Ectodermal cell (in vitro differentiated cells): ENCODE results near the gene FLVCR2. TPM values are rescaled to one million over a fixed set of nuclear protein-coding genes. Genes with fewer than 3 reads are reported as not detected.

Source experiments
- H3K27ac ChIP-seq: 2 replicates; pipeline ENCODE4 v1.7.0; 2013; ENCODE audit warnings: mild to moderate bottlenecking, low read depth, low read length; ENCODE audit not compliant: insufficient read depth, poor library complexity, severe bottlenecking
- H3K27me3 ChIP-seq: 2 replicates; pipeline ENCODE4 v1.7.0; 2013; ENCODE audit warnings: mild to moderate bottlenecking, low read length; ENCODE audit not compliant: insufficient read depth, control insufficient read depth, poor library complexity, severe bottlenecking
- H3K36me3 ChIP-seq: one replicate; pipeline ENCODE4 v1.7.0; 2013; ENCODE audit warnings: low read length; ENCODE audit not compliant: control insufficient read depth, insufficient read depth
- H3K4me1 ChIP-seq: one replicate; pipeline ENCODE4 v1.7.0; 2013; ENCODE audit warnings: low read length; ENCODE audit not compliant: control insufficient read depth, insufficient read depth
- H3K4me3 ChIP-seq: 2 replicates; pipeline ENCODE4 v1.7.0; 2013; ENCODE audit warnings: low read depth, low read length, control low read depth; ENCODE audit not compliant: insufficient read depth
- H3K9me3 ChIP-seq: 2 replicates; pipeline ENCODE4 v1.7.0; 2013; ENCODE audit warnings: mild to moderate bottlenecking, low read length, moderate library complexity; ENCODE audit not compliant: control insufficient read depth
- WGBS, 2 experiments: methylation state at CpG; one replicate each; pipeline ENCODE4 v1.1.7; 2013; ENCODE audit warnings: missing lambda C conversion rate in 2 of 2; 5-methylcytosine and 5-hydroxymethylcytosine counted together
- polyA plus RNA-seq, 4 experiments: library from polyadenylated mRNA; stranded (reverse); fragments of 50-300 nt; gene quantifications; one replicate each; pipeline ENCODE4 v1.2.3, GENCODE V29; 2013

Gene FLVCR2, protein sequence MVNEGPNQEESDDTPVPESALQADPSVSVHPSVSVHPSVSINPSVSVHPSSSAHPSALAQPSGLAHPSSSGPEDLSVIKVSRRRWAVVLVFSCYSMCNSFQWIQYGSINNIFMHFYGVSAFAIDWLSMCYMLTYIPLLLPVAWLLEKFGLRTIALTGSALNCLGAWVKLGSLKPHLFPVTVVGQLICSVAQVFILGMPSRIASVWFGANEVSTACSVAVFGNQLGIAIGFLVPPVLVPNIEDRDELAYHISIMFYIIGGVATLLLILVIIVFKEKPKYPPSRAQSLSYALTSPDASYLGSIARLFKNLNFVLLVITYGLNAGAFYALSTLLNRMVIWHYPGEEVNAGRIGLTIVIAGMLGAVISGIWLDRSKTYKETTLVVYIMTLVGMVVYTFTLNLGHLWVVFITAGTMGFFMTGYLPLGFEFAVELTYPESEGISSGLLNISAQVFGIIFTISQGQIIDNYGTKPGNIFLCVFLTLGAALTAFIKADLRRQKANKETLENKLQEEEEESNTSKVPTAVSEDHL
- polyA plus RNA-seq (2013, experiment 1 of 4), result 11.4 TPM
- 14.6 TPM for polyA plus RNA-seq (2013, experiment 2 of 4)
- 12.1 TPM for polyA plus RNA-seq (2013, experiment 3 of 4)
- 10.9 TPM for polyA plus RNA-seq (2013, experiment 4 of 4)

DNA sequence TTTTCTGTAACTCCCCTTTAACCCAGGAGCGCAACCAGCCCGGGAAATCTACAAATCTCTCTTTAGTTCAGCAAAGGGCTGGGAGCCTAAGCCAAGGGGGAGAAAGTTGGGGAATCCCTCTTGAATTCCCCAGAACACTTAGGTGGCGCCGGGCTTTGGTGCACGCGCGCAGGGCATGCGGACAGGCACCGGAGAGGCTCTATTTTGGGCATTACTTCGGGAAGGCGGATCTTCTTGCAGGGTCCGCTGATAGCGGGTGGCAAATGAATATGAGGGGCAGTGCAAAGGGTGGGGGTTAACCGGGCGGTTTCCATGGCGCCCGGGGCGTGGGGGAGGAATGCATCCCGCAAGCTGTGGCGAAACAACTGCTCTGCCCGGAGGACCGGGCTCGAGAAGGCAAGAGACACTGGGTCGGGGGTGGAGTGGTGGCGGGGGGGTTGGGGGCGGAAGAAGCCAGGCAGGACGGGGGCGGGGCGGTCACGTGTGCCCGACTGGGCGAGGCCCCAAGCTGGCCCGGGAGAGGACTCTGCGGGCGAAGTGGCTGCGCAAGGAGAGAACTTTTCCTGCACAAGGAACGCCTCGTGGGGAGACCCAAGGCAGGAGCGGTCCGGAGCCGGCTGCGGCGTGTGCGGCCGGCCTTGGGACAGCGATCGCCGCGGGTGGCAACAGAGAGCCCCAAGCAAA, at the start of gene FLVCR2:
FLVCR2 (plus strand) TSS at position 519 of the 684 bp plus-strand sequence. CDS start 353 bp downstream, outside the sequence.
- peaks cover 12% of the 10 kb centered on the region for H3K4me1 ChIP-seq
- peak within 1 kb of the TSS; percentile 55 for H3K4me3 ChIP-seq
- peak within 1 kb of the TSS; percentile 94 for H3K27ac ChIP-seq
- 1% methylated on average over 49 of the region's 49 CpGs for WGBS, 2 experiments
- no peaks in the 10 kb centered on the region for H3K27me3 ChIP-seq
- H3K36me3 ChIP-seq, result no peaks in the 10 kb centered on the region
- H3K9me3 ChIP-seq, result no peaks in the 10 kb centered on the region

DNA sequence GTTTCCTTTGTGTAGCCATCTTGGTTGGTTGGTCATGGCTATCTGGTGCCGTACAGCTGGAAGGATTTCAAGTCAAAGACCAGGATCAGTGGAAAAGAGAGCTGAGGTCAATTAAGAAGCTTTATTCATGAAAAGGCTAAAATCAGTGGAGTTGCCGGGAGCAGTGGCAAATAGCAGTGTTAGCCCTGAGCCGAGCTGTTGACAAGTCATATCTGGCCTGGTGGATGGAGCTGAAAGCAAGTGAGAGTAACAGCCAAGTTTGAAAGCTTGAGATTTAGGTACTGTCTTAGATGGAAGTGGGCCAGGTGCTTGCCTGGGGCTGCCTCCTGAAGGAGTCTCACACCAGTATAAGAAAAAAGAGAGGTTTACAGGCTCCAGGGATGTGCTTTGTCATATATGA, 47.2 kb upstream of the FLVCR2 start:
- 94 to 96% methylated on average over 3 of the region's 3 CpGs for WGBS, 2 experiments
- Histone ChIP-seq H3K4me3 (no peak overlapping the region), H3K27ac (no peak overlapping the region), H3K4me1 (no peaks in the 10 kb centered on the region), H3K36me3 (no peaks in the 10 kb centered on the region), H3K9me3 (no peaks in the 10 kb centered on the region), H3K27me3 (no peaks in the 10 kb centered on the region)

DNA sequence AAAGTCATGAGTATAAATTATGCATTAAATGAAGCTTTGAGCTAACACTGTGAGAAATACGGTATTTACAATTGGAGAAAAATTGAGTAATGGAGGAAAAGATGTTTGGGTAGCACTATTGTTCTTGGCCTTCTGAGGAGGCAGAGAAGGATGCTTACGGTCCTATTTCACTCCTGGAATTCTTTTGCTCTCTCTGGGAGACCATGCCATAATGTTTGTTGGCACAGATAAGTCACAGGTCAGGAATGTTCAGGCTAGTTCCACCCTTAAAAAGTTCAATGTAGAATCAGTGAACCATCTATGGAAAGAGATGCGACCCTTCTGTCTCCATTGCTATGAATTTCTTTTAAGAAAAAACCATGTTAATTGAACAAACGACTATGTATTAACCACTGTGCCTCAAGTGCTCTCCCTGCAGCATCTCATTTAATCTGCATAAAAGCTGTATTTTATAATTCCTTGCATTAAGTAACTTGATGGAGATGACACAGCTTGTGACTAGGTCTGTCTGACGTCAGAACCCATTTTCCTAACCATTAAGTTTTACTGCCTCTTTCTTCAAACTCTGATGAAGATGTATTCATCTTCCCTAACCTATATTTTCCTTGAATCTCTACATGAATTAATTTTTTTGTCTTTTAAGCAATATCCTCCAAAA, 46.6 kb upstream of the FLVCR2 start:
- no peaks in the 10 kb centered on the region for H3K4me1 ChIP-seq
- no peaks in the 10 kb centered on the region for H3K9me3 ChIP-seq
- no peak overlapping the region for H3K4me3 ChIP-seq
- H3K27me3 ChIP-seq, result no peaks in the 10 kb centered on the region
- WGBS, 2 experiments, result 91 to 93% methylated on average over 5 of the region's 5 CpGs
- no peaks in the 10 kb centered on the region for H3K36me3 ChIP-seq
- H3K27ac ChIP-seq, result no peak overlapping the region

DNA sequence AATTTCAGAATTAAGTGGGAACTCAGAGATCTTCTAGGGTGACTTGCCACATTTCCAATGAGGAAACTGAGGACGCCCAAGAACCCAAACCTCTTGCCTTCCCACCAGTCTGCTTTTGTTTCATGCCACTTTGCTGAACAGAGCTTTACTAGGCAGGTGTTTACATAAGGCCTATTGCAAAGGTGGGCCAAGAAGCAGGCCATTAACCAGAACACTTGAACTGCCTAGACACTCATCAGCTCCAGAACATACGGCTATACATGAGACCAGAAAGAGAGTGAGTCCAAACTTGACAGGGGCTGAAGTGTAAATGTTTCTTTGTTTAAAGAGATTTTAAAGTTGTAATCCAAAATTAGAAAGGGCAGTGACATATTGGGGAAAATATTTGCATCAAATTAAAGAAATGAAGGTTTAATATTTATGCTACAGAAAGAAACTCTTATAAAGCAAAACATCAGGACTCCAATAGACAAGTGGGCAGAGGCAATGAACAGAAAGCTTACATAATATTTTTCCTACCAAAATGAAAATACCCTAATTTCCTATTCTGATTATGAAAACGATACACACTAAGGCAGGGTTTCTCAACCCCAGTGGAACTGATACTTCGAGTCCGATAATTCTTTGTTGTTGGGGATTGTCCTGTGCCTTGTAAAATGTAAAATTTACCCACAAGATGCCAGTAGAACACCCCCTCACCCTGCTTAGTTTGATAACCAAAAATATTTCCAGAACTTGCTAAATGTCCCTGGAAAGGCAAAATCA, 44.4 kb upstream of the FLVCR2 start:
- Histone ChIP-seq H3K4me3 (no peak overlapping the region), H3K27me3 (no peaks in the 10 kb centered on the region), H3K9me3 (no peaks in the 10 kb centered on the region), H3K4me1 (no peaks in the 10 kb centered on the region), H3K27ac (no peak overlapping the region), H3K36me3 (no peaks in the 10 kb centered on the region)
- WGBS, 2 experiments, result 91 to 97% methylated on average over 5 of the region's 5 CpGs

DNA sequence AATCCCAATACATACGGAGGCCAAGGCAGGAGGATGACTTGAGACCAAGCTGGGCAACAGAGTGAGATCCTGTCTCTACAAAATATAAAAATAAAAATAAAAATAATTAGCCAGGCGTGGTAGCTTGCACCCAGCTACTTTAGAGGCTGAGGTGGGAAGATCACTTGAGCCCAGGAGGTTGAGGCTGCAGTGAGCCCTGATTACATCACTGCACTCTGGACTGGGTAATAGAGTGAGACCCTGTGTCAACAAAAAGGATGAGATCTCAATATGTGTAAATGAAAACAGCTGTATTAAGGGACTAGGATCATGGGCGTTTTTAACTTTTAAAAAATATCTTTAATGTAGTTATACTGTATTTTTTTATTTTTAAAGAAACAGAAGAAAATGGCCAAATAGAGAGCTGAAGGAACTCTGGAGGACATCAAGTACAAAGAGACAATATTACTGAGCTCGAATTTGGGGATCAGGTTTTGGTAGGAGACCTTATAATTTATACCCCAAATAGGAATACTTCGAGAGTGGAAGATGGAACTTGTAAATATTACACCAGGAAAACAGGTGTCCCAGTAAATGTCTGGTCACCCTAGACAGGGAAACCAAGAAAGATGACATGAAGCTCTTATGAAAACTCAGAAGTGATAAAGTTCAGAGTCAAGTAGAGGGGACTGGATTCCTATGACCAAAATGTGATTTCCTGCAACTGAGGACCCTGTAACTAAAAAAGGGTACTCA, 43.1 kb upstream of the FLVCR2 start:
- no peak overlapping the region for H3K4me3 ChIP-seq
- H3K27me3 ChIP-seq, result no peaks in the 10 kb centered on the region
- no peaks in the 10 kb centered on the region for H3K36me3 ChIP-seq
- WGBS, 2 experiments, result 94 to 95% methylated on average over 4 of the region's 5 CpGs
- no peaks in the 10 kb centered on the region for H3K4me1 ChIP-seq
- H3K27ac ChIP-seq, result no peak overlapping the region
- H3K9me3 ChIP-seq, result no peaks in the 10 kb centered on the region

DNA sequence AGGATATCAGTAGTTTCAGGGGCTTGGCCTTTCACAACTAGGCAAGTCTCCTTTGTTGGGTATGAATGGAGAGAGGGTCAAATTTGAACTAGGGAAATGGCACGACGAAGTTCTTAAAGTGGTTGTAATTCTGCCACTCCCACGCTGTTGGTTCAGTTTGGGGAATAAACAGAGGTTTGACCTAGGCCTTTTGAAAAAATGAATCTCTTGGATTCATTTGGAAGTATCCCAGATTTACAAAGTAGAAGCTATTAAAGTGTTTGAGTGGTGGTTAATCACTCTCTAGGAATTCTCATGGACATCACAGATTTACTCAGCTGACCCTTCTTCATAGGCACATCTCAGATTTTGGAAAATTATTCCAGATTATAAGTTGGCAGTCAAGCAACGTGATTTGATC, 41.3 kb upstream of the FLVCR2 start:
- H3K27ac ChIP-seq, result no peak overlapping the region
- H3K27me3 ChIP-seq, result no peaks in the 10 kb centered on the region
- H3K4me3 ChIP-seq, result no peak overlapping the region
- H3K4me1 ChIP-seq, result no peaks in the 10 kb centered on the region
- H3K9me3 ChIP-seq, result no peaks in the 10 kb centered on the region
- H3K36me3 ChIP-seq, result no peaks in the 10 kb centered on the region
- 93% methylated on average over 4 of the region's 4 CpGs for WGBS, 2 experiments

DNA sequence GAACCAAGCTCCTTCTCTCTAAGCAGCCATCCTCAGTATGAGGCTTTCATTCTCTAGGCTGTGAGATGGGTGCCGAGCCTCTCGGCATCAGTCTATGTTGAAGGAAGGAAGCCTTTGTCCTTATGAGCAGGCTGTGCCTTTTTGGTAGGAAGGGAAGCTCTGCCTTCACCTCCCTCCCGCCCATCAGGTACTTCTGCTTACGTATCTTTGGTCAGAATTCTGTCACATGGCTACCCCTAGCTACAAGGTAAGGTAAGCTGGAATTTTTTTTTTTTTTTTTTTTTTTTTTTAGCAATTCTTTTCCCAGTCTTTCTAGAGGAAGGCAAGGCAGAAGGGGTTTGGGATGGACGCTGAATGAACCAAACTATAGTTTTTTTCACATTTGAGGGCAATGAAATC, 39.3 kb upstream of the FLVCR2 start:
- Histone ChIP-seq H3K4me1 (no peaks in the 10 kb centered on the region), H3K27ac (no peak overlapping the region), H3K9me3 (no peaks in the 10 kb centered on the region), H3K27me3 (no peaks in the 10 kb centered on the region), H3K36me3 (no peaks in the 10 kb centered on the region), H3K4me3 (no peak overlapping the region)
- WGBS, 2 experiments, result 96 to 98% methylated on average over 4 to 5 of the region's 5 CpGs

DNA sequence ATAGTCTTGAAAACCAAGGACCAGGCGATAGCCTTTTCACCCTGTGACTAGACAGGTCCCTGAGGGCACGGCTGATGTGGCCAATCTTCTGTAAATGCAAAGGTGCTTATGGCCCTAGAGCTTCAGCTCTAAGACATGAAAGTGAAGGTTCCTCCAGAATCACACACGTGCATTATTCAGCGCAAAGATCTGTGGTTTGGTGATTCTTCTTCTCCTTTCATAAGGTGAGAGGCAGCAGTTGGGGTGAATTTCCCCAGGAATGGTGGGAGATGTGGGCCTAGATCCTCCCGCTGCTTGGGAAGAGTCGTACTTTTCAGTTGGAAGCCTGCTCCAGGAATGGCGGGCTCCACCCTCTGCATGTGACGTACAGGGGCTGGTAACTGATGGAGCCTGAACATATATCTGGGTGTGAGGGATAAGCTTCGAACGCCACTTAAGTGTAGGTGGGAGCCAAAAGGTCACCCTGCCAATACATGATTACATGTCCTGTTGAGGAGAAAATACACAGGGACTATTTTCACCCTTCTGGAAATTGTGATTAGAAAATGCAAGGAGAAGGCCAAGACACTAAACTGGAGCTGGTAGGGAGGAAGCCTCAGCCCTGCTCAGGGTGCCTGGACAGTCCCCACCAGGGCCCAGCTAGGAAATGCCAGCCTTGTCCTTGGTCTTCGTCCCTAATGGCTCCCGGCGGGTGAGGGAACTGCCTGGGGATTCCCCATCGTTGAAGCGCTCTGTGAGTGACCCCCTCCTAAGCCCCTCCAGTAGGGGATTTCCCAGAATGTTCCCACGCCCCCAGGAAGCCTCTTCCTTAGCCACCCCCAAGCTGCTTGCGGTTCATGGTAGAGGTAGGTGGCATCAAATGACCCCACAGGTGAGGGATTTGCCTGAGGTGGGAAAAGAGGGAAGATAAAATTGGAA, 38.6 kb upstream of the FLVCR2 start:
- Histone ChIP-seq H3K36me3 (no peaks in the 10 kb centered on the region), H3K27ac (no peak overlapping the region), H3K9me3 (no peaks in the 10 kb centered on the region), H3K27me3 (no peaks in the 10 kb centered on the region), H3K4me3 (no peak overlapping the region), H3K4me1 (no peaks in the 10 kb centered on the region)
- WGBS, 2 experiments, result 77% methylated on average over 17 of the region's 17 CpGs
